ENCODE results near the gene PUS10. TPM values are rescaled to one million over a fixed set of nuclear protein-coding genes. Genes with fewer than 3 reads are reported as not detected.

PUS10 gene
- total RNA-seq, 2 experiments from 2014 or later, result 3.3 to 7.5 TPM

DNA sequence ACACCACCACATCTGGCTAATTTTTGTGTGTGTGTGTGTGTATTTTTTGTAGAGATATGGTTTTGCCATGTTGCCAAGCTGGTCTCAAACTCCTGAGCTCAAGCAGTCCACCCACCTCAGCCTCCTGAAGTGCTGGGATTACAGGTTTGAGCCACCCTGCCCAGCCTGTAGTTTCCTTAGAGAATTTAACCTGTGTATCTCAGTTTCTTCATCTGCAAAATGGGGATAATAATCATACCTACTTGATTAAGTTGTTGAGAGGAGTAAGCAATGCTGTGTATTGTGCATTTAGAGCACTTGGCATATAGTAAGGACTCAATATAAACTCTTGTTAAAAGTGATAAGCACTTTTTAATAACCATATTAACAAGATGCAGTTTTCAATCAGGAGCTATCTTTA, 41.3 kb upstream of the PUS10 start:
- TF ChIP-seq, protein P1, sequence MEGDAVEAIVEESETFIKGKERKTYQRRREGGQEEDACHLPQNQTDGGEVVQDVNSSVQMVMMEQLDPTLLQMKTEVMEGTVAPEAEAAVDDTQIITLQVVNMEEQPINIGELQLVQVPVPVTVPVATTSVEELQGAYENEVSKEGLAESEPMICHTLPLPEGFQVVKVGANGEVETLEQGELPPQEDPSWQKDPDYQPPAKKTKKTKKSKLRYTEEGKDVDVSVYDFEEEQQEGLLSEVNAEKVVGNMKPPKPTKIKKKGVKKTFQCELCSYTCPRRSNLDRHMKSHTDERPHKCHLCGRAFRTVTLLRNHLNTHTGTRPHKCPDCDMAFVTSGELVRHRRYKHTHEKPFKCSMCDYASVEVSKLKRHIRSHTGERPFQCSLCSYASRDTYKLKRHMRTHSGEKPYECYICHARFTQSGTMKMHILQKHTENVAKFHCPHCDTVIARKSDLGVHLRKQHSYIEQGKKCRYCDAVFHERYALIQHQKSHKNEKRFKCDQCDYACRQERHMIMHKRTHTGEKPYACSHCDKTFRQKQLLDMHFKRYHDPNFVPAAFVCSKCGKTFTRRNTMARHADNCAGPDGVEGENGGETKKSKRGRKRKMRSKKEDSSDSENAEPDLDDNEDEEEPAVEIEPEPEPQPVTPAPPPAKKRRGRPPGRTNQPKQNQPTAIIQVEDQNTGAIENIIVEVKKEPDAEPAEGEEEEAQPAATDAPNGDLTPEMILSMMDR (conservative IDR thresholded peaks at IDR 0.05; ENCODE audit: low read length), result no peak
- no peak for TF ChIP-seq EZH2phosphoT487 (IDR thresholded peaks at IDR 0.05; ENCODE audit: borderline replicate concordance, low read depth, low read length)
- H3K4me1 ChIP-seq (ENCODE audit: insufficient read depth, low read length, poor library complexity, severe bottlenecking), result no peaks in the 10 kb centered on the region
- no TSS peak for BruUV-seq (replicated peaks)
- intact Hi-C loops (cut with micrococcal nuclease; ENCODE audit: unreplicated experiment), result no loop called here
- no peak overlapping the region for H2AFZ ChIP-seq (ENCODE audit: low read length)
- ChIA-PET CTCF (ENCODE audit: unreplicated experiment) (no interaction called here), POLR2A (interaction anchor here (0.6 kb wide), 1 partner anchor 24 kb away, joined by 3 read pairs; no protein-coding TSS in a partner anchor)
- no peak overlapping the region for H3K4me3 ChIP-seq (ENCODE audit: low read depth, low read length, poor library complexity, severe bottlenecking)
- H3K79me2 ChIP-seq (ENCODE audit: insufficient read depth, low read depth, low read length), result no peaks in the 10 kb centered on the region
- DNase-seq (ENCODE audit: low spot score), result no peak
- H3K36me3 ChIP-seq (ENCODE audit: insufficient read depth, low read length), result peaks cover 13% of the 10 kb centered on the region
- no peaks in the 10 kb centered on the region for H3K9me2 ChIP-seq (ENCODE audit: insufficient read depth, low read length)
- H3K27ac ChIP-seq (ENCODE audit: low read depth, low read length, poor library complexity, severe bottlenecking), result no peak overlapping the region
- no peaks in the 10 kb centered on the region for H4K20me1 ChIP-seq (ENCODE audit: insufficient read depth, low read length)
- no peak overlapping the region for H3K4me2 ChIP-seq (ENCODE audit: low read length)
- no peaks in the 10 kb centered on the region for H3K9me3 ChIP-seq (ENCODE audit: low read length)

DNA sequence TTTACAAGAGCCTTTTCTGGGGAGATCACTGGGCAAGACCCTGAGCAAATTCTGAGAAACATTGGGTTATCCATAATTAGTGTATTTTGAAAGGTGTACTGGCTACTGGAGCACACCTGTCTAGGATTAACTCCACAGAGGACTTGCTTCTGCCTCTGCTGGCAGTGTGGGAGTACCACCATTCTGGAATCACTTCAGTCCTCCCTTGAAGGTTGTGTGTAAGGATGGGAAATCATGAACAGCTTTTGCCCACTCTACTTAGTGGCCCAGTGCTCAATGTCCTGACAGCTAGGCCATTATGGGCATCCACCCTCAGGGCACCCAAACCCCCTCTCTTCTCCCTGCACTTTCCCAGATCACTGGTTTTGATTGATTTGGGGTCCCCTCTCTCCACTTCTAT, 39.5 kb upstream of the PUS10 start:
- Histone ChIP-seq H3K79me2 (ENCODE audit: insufficient read depth, low read depth, low read length) (no peaks in the 10 kb centered on the region), H3K9me3 (ENCODE audit: low read length) (no peaks in the 10 kb centered on the region), H2AFZ (ENCODE audit: low read length) (no peak overlapping the region), H3K27ac (ENCODE audit: low read depth, low read length, poor library complexity, severe bottlenecking) (no peak overlapping the region), H3K4me2 (ENCODE audit: low read length) (no peak overlapping the region), H3K9me2 (ENCODE audit: insufficient read depth, low read length) (no peaks in the 10 kb centered on the region), H3K4me1 (ENCODE audit: insufficient read depth, low read length, poor library complexity, severe bottlenecking) (no peaks in the 10 kb centered on the region), H4K20me1 (ENCODE audit: insufficient read depth, low read length) (no peaks in the 10 kb centered on the region), H3K4me3 (ENCODE audit: low read depth, low read length, poor library complexity, severe bottlenecking) (no peak overlapping the region), H3K36me3 (ENCODE audit: insufficient read depth, low read length) (peaks cover 18% of the 10 kb centered on the region)
- BruUV-seq (replicated peaks), result no TSS peak
- ChIA-PET CTCF (ENCODE audit: unreplicated experiment) (no interaction called here), POLR2A (no interaction called here)
- TF ChIP-seq, protein P1 (conservative IDR thresholded peaks at IDR 0.05; ENCODE audit: low read length), result no peak
- no peak for TF ChIP-seq EZH2phosphoT487 (IDR thresholded peaks at IDR 0.05; ENCODE audit: borderline replicate concordance, low read depth, low read length)
- DNase-seq (ENCODE audit: low spot score), result no peak
- intact Hi-C loops (cut with micrococcal nuclease; ENCODE audit: unreplicated experiment), result no loop called here

DNA sequence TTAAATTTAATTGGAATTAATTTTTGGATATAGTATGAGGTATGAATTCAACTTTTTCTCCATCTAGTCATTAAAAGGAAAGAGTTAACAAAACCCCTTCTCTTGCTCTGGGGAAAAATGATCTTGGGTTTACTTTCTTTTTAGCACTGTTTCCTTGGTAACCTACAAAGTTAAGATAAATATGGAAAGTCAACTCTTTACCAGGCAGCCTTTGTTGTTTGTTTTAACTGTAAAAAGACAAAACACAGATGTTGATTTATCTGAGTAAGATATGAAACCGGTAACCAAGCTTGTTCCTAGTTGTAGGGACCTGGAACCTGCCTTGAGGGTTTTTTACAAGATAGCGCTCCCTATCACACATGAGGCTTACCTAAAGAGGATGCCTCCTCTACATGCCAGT, 37.5 kb upstream of the PUS10 start:
- H3K4me2 ChIP-seq (ENCODE audit: low read length), result no peak overlapping the region
- H2AFZ ChIP-seq (ENCODE audit: low read length), result no peak overlapping the region
- BruUV-seq (replicated peaks), result no TSS peak
- no peak overlapping the region for H3K4me3 ChIP-seq (ENCODE audit: low read depth, low read length, poor library complexity, severe bottlenecking)
- intact Hi-C loops (cut with micrococcal nuclease; ENCODE audit: unreplicated experiment), result no loop called here
- POLR2A ChIA-PET, result no interaction called here
- TF ChIP-seq EZH2phosphoT487 (IDR thresholded peaks at IDR 0.05; ENCODE audit: borderline replicate concordance, low read depth, low read length), result no peak
- TF ChIP-seq, protein P1 (conservative IDR thresholded peaks at IDR 0.05; ENCODE audit: low read length), result no peak
- DNase-seq (ENCODE audit: low spot score), result no peak
- H3K79me2 ChIP-seq (ENCODE audit: insufficient read depth, low read depth, low read length), result no peaks in the 10 kb centered on the region
- H3K36me3 ChIP-seq (ENCODE audit: insufficient read depth, low read length), result peaks cover 24% of the 10 kb centered on the region
- no peak overlapping the region for H3K27ac ChIP-seq (ENCODE audit: low read depth, low read length, poor library complexity, severe bottlenecking)
- H3K9me3 ChIP-seq (ENCODE audit: low read length), result no peaks in the 10 kb centered on the region
- no peaks in the 10 kb centered on the region for H3K9me2 ChIP-seq (ENCODE audit: insufficient read depth, low read length)
- no peaks in the 10 kb centered on the region for H3K4me1 ChIP-seq (ENCODE audit: insufficient read depth, low read length, poor library complexity, severe bottlenecking)
- CTCF ChIA-PET (ENCODE audit: unreplicated experiment), result no interaction called here
- H4K20me1 ChIP-seq (ENCODE audit: insufficient read depth, low read length), result no peaks in the 10 kb centered on the region
